Parathyroid adenoma (tissue), 2 donors: Measurements from ENCODE around the gene NSUN2.

Experiments
- H2AFZ ChIP-seq: fragments of 300-600 bp; sonication (generic); one replicate; pipeline ENCODE4 v1.7.0; 2017; ENCODE audit warnings: antibody characterized with exemption, mild to moderate bottlenecking
- H3K27ac ChIP-seq: fragments of 300-600 bp; sonication (generic); one replicate; pipeline ENCODE4 v1.7.0; 2017
- H3K27me3 ChIP-seq: fragments of 300-600 bp; sonication (generic); one replicate; pipeline ENCODE4 v1.7.0; 2017; ENCODE audit warnings: low read length; ENCODE audit not compliant: control insufficient read depth, insufficient read depth
- H3K36me3 ChIP-seq: fragments of 300-600 bp; sonication (generic); one replicate; pipeline ENCODE4 v1.7.0; 2017; ENCODE audit warnings: low read length; ENCODE audit not compliant: control insufficient read depth, insufficient read depth
- H3K4me1 ChIP-seq: fragments of 300-600 bp; sonication (generic); one replicate; pipeline ENCODE4 v1.7.0; 2017; ENCODE audit warnings: control low read depth
- H3K4me2 ChIP-seq: fragments of 300-600 bp; sonication (generic); one replicate; pipeline ENCODE4 v1.7.0; 2017; ENCODE audit warnings: low read length
- H3K4me3 ChIP-seq: fragments of 300-600 bp; sonication (generic); one replicate; pipeline ENCODE4 v1.7.0; 2017; ENCODE audit warnings: low read depth, low read length
- H3K79me2 ChIP-seq: fragments of 300-600 bp; sonication (generic); one replicate; pipeline ENCODE4 v1.7.0; 2017; ENCODE audit warnings: control low read depth
- H3K9ac ChIP-seq: fragments of 300-600 bp; sonication (generic); one replicate; pipeline ENCODE4 v1.7.0; 2017; ENCODE audit warnings: mild to moderate bottlenecking
- H3K9me3 ChIP-seq: fragments of 300-600 bp; sonication (generic); one replicate; pipeline ENCODE4 v1.7.0; 2017; ENCODE audit warnings: low read length; ENCODE audit not compliant: control insufficient read depth
- CTCF ChIP-seq: fragments of 300-600 bp; sonication (generic); IDR thresholded peaks from one replicate; pipeline ENCODE4 v1.7.0; 2017; ENCODE audit warnings: antibody characterized with exemption, mild to moderate bottlenecking
- donor health status: primary hyperparathyroidism.

NSUN2 gene

GRCh38 chr5:6659941-6660684 is 27.3 kb upstream of the NSUN2 start:
- no peak overlapping the region for H3K27ac ChIP-seq
- H3K4me1 ChIP-seq, result no peaks in the 10 kb centered on the region
- no peaks in the 10 kb centered on the region for H3K9me3 ChIP-seq
- H3K36me3 ChIP-seq, result no peaks in the 10 kb centered on the region
- H2AFZ ChIP-seq, result no peak overlapping the region
- no peaks in the 10 kb centered on the region for H3K27me3 ChIP-seq
- no peaks in the 10 kb centered on the region for H3K79me2 ChIP-seq
- no peak overlapping the region for H3K9ac ChIP-seq
- no peak overlapping the region for H3K4me3 ChIP-seq
- no peak for TF ChIP-seq CTCF
- H3K4me2 ChIP-seq, result no peak overlapping the region

DNA sequence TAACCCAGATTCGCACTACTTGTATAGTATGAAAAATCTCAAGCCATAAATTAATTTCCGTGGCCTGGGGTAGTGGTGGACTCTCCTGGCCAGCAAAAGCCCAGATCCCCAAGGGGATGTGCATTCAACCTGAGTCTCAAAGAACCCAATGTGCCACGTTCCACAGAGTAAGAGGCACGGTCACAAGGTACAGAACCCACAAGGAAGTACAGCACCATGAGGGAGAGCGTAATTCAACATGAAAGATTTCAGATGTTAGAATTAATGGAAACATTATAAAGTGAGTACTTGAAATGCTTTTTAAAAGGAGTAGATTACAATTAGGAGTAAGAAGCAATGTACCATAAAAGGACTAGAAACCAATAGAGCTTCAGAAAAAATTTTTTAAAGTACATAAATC is 23.8 kb upstream of the NSUN2 start:
- Histone ChIP-seq H2AFZ (no peak overlapping the region), H3K79me2 (no peaks in the 10 kb centered on the region), H3K4me3 (no peak overlapping the region), H3K36me3 (no peaks in the 10 kb centered on the region), H3K4me1 (no peaks in the 10 kb centered on the region), H3K4me2 (no peak overlapping the region), H3K27me3 (no peaks in the 10 kb centered on the region), H3K9ac (no peak overlapping the region), H3K9me3 (no peaks in the 10 kb centered on the region), H3K27ac (no peak overlapping the region)
- TF ChIP-seq CTCF, result no peak

DNA sequence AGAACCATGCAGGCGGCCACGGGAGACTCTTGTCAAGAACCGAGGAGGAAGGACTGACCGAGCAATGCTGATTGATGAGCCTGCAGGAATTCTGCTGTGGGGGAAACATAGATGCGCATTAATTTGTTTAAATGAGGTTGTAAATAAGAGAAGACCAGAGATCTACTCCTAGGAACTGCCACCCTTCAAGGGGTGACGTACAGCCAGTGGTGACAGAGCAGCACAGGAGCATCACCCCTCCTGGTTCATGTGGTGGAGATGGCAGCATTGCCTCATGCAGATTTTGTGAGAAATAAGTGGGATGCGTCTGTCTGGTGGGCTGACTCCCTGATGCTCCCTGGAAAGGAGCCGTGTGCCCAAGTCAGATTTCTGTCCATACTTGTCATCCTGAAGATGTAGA is 22.6 kb upstream of the NSUN2 start:
- Histone ChIP-seq H3K27me3 (no peaks in the 10 kb centered on the region), H3K79me2 (no peaks in the 10 kb centered on the region), H3K4me2 (no peak overlapping the region), H3K36me3 (no peaks in the 10 kb centered on the region), H2AFZ (no peak overlapping the region), H3K4me3 (no peak overlapping the region), H3K9ac (no peak overlapping the region), H3K4me1 (no peaks in the 10 kb centered on the region), H3K9me3 (no peaks in the 10 kb centered on the region), H3K27ac (no peak overlapping the region)
- no peak for TF ChIP-seq CTCF

DNA sequence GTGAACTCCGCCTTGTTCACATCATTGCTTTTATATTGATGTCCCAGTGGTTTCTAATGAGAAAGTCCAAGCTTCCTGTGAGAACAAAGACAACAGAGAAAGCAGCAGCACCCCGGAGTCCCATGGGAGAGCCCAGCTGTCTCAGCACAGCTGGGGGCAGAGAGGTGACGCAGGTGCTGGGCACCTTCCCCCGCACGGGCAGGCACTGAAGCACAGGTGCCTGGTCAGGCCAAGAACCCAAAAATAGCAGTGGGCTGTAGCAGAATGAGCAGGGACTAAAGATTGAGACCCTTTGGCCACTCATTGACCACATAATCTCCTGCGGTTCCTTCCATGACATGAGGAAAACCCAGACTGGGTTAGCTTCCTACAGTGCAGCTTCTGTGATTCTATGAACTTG is 19.2 kb upstream of the NSUN2 start:
- Histone ChIP-seq H3K4me2 (no peak overlapping the region), H3K27me3 (no peaks in the 10 kb centered on the region), H3K27ac (no peak overlapping the region), H3K36me3 (no peaks in the 10 kb centered on the region), H3K79me2 (peaks cover under 1% of the 10 kb centered on the region), H3K4me1 (no peaks in the 10 kb centered on the region), H2AFZ (no peak overlapping the region), H3K4me3 (no peak overlapping the region), H3K9ac (no peak overlapping the region), H3K9me3 (no peaks in the 10 kb centered on the region)
- TF ChIP-seq CTCF, result no peak

- H3K27ac ChIP-seq, result no peak overlapping the region
- no peaks in the 10 kb centered on the region for H3K36me3 ChIP-seq
- H3K27me3 ChIP-seq, result no peaks in the 10 kb centered on the region
- H3K9ac ChIP-seq, result no peak overlapping the region
- H2AFZ ChIP-seq, result no peak overlapping the region
- no peak overlapping the region for H3K4me2 ChIP-seq
- TF ChIP-seq CTCF, result no peak
- peaks cover 2% of the 10 kb centered on the region for H3K79me2 ChIP-seq
- no peak overlapping the region for H3K4me3 ChIP-seq
- H3K9me3 ChIP-seq, result no peaks in the 10 kb centered on the region
- no peaks in the 10 kb centered on the region for H3K4me1 ChIP-seq
Measured at GRCh38 chr5:6649681-6650080, 16.8 kb upstream of the NSUN2 start.
